ENCODE data around the gene TANC1.

The TANC1 gene

DNA sequence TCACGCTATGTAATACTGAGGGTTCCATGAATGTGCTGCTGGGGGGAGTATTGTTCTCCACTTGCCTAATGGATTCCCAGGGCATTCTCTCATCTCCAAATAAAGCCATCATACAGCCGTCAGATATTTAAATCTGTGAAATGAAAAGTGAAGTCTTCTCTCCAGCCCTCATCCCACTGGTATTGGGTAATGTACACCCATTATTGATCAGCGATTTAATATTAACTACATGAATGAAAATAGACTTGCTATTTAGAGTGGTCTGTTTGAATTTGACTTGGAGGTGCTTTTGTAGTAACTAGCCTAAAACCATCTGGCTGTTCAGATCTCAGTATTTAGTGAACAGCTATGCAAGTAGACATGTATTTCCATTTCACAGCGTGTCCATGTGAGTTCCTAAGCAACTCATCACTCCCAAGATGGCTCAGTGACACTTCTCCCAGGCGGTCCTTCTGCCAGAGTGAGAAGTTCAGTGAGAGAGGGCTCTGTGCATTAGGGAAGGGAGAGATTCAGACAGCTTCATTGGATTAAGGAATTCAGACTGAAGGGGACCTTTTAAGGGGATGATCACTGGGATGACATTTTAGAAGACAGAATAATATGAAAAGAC is 177.4 kb downstream of the TANC1 start:
- in situ Hi-C loops (cut with HindIII; ENCODE audit: low pct_unique_long_range_greater_than_20kb, low sequenced_read_pairs): no loop called here
- DNase-seq (ENCODE audit: low read depth in 1 of 2, low spot score in 1 of 2): no peak
- no peak for TF ChIP-seq JUND (IDR thresholded peaks at IDR 0.05; ENCODE audit: low read depth)

DNA sequence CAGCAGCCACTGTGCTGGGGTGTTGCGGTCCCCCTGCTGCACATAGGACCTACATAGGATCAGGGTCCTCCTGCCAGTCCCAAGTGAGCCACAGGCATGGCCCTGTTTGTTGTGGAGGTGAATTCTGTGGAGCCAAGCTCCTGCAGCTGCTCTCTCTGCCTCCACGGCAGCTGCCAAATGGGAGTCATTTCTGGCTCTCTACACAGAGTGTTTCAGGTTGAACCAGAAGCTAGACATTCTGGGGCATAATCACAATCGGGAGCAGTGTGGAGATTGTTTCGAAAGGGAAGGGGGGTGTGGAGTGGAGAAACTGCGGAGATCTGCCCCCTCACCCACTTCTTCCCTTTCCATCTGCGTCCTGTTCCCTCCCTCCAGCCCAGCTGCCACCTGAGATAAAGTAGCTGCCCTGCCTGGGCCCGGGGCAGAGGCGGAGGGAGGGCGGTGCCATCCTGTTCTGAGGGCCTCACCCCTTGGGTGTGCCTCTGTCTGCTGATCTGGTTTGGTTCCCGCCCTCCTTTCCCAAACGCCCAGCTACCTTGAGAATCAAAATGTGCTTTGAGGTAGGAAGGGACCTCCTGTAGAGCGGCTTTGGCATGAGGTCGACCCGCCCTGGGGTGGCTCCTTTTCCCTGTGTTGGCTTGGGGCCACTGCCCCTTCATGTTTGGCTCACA is 178.7 kb downstream of the TANC1 start:
- in situ Hi-C loops (cut with HindIII; ENCODE audit: low pct_unique_long_range_greater_than_20kb, low sequenced_read_pairs): no loop called here
- DNase-seq (ENCODE audit: low read depth in 1 of 2, low spot score in 1 of 2): no peak
- no peak for TF ChIP-seq JUND (IDR thresholded peaks at IDR 0.05; ENCODE audit: low read depth)

DNA sequence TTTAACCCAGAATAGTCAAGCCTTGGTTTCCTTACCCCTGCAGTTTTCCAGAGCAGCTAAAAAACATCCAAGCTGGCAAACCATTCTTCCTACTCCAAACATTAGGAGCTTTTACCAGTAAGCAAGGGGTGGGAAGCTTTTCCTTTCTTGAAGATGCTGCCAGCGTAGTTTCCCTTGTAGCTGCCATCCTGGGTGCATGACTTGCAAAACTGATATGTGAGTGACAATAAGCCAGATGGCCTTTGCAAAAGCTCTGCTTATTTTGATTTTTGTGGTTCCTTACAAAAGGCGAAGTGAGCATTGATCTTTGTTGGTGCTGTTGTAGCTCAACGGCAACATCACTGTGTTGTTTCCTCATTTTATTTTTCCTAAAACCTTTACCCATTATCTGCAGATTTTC is 179.2 kb downstream of the TANC1 start:
- in situ Hi-C loops (cut with HindIII; ENCODE audit: low pct_unique_long_range_greater_than_20kb, low sequenced_read_pairs): no loop called here
- no peak for TF ChIP-seq JUND (IDR thresholded peaks at IDR 0.05; ENCODE audit: low read depth)
- no peak for DNase-seq (ENCODE audit: low read depth in 1 of 2, low spot score in 1 of 2)

DNA sequence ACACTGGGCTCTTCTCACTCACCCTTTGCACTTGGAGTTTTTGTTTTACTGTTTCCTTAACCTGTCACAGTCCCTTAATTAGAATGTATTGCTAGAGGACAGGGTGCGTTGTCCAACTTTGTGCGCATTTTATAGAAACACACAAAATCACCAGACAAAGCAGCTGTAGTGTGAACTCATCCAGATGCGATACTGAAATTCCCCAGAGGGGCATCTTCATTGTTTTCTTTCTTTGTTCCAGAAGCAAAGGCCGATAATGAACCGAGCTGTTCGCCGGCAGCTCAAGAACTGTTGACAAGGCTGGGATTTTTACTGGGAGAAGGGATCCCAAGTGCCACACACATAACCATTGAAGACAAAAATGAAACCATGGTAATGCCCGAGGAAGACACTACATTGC is 180.5 kb downstream of the TANC1 start:
- in situ Hi-C loops (cut with HindIII; ENCODE audit: low pct_unique_long_range_greater_than_20kb, low sequenced_read_pairs): no loop called here
- DNase-seq (ENCODE audit: low read depth in 1 of 2, low spot score in 1 of 2): no peak
- TF ChIP-seq JUND (IDR thresholded peaks at IDR 0.05; ENCODE audit: low read depth): no peak

DNA sequence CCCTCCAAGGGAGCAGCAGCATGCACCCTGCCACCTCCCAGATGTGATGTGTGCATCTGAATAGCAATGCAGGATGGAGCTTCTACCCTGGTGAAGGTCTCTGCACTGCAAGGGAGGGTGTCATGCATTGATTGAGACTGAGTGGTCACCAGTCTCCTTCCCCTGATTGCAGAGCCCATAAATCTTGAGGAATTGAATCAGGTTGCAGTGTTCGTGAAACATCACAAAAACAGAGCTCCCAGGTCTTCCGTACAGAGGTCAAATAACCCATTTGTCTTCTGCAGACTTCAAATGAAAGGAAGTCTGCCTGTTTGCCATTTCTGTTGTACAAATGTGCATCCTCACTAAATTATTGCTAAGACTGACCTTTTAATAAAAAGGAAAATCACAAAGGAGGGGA is 181.3 kb downstream of the TANC1 start:
- DNase-seq (ENCODE audit: low read depth in 1 of 2, low spot score in 1 of 2): no peak
- in situ Hi-C loops (cut with HindIII; ENCODE audit: low pct_unique_long_range_greater_than_20kb, low sequenced_read_pairs): no loop called here
- TF ChIP-seq JUND (IDR thresholded peaks at IDR 0.05; ENCODE audit: low read depth): no peak

DNA sequence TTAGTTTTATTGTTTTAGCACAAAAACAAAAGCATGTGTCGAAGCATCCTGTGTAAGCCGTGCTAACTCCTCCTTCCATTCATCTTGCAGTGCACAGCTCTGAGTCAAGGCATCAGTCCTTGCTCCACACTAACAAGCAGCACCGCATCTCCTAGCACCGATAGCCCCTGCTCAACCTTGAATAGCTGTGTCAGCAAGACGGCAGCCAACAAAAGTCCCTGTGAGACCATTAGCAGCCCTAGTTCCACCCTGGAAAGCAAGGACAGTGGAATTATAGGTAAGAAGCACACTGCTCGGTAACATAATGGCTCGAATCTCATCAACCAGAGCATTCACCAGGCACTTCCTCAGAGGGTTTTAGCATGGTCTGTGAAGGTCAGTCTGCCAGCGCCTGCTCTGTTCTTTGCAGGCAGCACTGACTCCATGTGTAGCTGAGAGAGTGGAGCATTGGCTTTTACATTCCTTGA is 181.9 kb downstream of the TANC1 start:
- in situ Hi-C loops (cut with HindIII; ENCODE audit: low pct_unique_long_range_greater_than_20kb, low sequenced_read_pairs): no loop called here
- DNase-seq (ENCODE audit: low read depth in 1 of 2, low spot score in 1 of 2): no peak
- TF ChIP-seq JUND (IDR thresholded peaks at IDR 0.05; ENCODE audit: low read depth): no peak

DNA sequence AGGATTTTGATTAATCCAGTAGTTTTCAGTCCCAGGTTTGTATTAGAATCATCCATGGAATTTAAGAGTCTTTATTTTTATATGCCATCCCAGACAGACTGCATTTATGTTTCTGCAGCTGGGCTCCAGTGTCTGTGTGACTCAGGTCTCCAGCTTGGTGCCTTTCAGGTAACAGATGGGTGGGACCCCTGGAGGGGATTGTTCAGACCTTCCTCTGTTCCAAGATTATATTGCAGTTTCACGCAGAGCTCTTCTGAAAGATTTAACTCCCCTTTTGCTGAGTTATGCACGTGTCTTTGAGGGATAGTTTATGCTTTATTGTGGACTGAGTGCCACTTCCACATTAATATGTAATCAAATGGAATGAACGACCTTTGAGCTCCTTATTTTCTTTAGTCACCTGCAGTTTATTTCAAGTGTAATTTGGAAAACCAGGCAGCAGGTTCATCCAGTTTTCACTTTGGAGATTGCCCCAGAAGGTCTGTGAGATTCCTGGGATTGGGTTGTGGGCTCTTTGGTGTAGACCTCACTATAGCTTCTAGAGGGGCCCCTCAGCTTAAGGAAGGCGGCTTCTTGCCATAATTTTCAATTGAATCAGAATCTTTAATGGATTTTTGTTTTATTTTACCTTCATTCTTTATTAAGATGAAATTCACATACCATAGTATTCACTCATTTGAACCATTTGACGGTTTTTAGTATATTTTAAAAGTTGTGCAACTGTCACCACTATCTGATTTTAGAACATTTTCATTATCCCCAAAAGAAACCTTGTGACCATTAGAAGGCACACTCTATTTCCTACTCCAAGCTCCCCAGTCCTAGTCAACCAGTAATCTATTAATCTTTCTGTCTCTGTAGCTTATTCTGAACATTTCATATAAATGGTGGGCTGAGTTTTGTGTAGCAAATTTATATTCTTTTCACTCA is 183.0 kb downstream of the TANC1 start:
- in situ Hi-C loops (cut with HindIII; ENCODE audit: low pct_unique_long_range_greater_than_20kb, low sequenced_read_pairs): no loop called here
- no peak for TF ChIP-seq JUND (IDR thresholded peaks at IDR 0.05; ENCODE audit: low read depth)
- DNase-seq (ENCODE audit: low read depth in 1 of 2, low spot score in 1 of 2): no peak

DNA sequence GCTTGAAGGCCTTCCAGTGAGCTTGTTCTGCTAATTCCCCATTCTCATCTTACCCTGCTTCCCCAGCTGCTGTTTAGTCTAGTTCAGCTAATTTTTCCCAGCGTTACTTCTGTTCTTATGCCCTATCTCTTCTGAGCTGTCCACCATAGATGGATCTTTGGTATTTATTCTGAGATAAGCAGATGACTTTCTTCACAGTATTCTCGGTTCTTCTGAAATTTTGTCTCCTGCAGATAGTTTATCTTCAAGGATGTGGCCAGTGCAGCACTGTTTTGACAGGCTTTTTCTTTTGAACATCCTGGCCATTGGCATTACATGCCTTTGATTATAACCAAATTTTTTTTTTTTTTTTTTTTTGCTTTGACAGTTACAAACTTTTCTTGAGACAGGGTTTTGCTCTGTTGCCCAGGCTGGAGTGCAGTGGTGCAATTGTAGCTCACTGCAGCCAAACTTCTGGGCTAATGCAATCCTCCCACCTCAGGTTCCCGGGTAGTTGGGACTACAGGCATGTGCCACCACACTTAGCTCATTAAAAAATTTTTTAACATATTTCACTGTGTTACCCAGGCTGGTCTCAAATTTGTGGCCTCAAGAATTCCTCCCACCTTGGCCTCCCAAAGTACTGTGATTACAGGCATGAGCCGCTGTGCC is 183.8 kb downstream of the TANC1 start:
- no peak for DNase-seq (ENCODE audit: low read depth in 1 of 2, low spot score in 1 of 2)
- TF ChIP-seq JUND (IDR thresholded peaks at IDR 0.05; ENCODE audit: low read depth): no peak
- in situ Hi-C loops (cut with HindIII; ENCODE audit: low pct_unique_long_range_greater_than_20kb, low sequenced_read_pairs): no loop called here

DNA sequence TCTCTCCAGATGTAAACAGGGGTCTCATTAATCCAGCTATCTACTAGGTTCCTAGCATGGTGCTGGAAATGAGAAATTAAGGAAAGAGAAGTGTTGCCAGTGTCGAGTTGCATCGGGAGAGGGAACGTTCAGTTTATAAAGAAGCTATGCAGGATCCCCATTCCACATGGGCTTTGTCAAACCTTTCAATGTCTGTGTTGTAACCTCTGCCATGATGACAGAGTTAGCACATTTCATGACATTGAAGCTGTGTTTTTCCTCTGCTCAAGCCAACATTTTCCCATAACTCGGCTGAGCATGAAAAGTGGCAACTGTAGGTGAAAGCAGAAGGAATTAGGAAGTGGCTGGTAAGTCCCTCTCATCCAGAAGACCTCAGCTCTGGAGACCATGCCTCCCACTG is 184.6 kb downstream of the TANC1 start:
- in situ Hi-C loops (cut with HindIII; ENCODE audit: low pct_unique_long_range_greater_than_20kb, low sequenced_read_pairs): no loop called here
- no peak for TF ChIP-seq JUND (IDR thresholded peaks at IDR 0.05; ENCODE audit: low read depth)
- DNase-seq (ENCODE audit: low read depth in 1 of 2, low spot score in 1 of 2): no peak

DNA sequence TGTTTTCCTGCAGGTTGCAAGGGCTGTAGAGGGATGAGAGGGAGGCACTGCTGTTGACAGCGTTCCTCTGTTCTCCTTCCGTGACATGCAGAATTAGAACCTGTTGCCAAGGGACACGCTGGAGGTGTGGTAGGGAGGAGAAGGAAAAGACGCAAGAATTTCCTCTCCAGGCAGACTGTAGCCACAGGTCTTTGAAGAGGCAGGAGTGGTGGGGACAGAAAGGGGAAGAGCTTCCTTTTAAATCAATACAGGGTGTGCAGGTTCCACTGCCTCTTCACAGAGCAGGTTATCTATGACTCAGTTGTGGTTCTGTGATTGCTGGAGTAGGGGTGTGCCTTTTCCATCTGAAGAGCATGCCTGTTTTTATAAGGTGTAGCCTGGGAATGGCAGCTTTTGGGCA is 185.0 kb downstream of the TANC1 start:
- TF ChIP-seq JUND (IDR thresholded peaks at IDR 0.05; ENCODE audit: low read depth): no peak
- in situ Hi-C loops (cut with HindIII; ENCODE audit: low pct_unique_long_range_greater_than_20kb, low sequenced_read_pairs): no loop called here
- DNase-seq (ENCODE audit: low read depth in 1 of 2, low spot score in 1 of 2): no peak

DNA sequence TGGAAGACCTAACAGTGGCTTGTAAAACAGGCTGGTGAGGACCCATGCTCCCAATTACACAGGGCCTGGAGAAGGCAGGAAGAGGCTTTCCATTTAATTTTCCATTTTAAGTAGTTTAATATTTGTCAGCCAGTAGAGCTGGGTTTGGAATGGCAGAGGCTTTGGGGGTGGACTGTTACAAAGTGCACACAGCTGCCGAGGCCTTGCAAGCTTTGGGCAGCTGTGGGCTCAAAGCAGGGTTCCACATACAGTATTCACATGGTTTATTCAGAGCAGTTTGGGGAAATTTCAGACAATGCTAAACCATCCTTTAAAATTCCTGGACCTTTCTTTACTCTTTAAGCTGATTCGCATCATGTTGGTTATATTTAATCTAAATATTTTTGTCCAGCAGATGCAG is 185.5 kb downstream of the TANC1 start:
- no peak for DNase-seq (ENCODE audit: low read depth in 1 of 2, low spot score in 1 of 2)
- no peak for TF ChIP-seq JUND (IDR thresholded peaks at IDR 0.05; ENCODE audit: low read depth)
- in situ Hi-C loops (cut with HindIII; ENCODE audit: low pct_unique_long_range_greater_than_20kb, low sequenced_read_pairs): no loop called here

DNA sequence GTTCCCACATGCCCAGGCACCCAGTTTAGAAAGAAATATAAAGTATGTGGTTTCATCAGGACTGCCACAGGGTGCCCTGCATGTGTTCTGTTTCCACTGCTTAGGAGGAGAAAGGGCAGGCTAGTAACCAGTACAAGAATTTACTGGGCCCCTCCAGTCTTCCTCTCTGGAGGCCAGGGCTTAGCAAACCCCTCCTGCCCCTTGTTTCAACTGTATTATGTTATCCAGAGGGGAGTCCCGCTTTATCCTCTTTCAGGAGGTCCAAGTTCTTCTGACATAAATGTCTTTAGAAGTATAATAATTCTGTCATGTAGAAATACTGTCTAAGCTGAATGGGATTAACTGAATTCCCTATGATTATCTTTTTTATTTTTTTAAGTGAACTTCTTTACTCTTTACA is 185.9 kb downstream of the TANC1 start:
- no peak for DNase-seq (ENCODE audit: low read depth in 1 of 2, low spot score in 1 of 2)
- TF ChIP-seq JUND (IDR thresholded peaks at IDR 0.05; ENCODE audit: low read depth): no peak
- in situ Hi-C loops (cut with HindIII; ENCODE audit: low pct_unique_long_range_greater_than_20kb, low sequenced_read_pairs): no loop called here

All from T47D (cell line).